CD4-positive, alpha-beta T cell treated with Interferon gamma for 1 hour (primary cell): ENCODE results near the gene ADAMTS12.

Experiments used
- DNase-seq: peaks from one replicate; pipeline ENCODE4 v3.0.0-alpha.2; 2020

Gene ADAMTS12

DNA sequence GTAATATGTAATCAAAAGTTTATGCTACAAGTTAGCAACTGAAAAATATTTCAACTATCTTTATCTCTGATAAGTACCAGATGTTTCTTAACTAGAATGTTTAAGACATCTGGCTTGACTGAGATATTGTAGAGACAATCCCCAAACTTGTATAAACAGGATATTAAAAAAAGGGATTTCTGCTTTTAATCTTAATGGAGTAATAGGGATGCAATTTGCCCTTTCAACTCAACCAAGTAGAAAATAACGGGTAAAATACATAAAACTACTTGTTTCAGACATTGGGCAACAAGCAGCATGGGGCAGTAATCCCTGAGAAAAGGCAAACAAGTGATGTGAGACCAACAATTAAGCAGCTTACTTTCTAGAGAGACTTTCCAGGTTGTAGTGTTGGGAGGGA is 9.4 kb upstream of the ADAMTS12 start:
- no peak for DNase-seq

DNA sequence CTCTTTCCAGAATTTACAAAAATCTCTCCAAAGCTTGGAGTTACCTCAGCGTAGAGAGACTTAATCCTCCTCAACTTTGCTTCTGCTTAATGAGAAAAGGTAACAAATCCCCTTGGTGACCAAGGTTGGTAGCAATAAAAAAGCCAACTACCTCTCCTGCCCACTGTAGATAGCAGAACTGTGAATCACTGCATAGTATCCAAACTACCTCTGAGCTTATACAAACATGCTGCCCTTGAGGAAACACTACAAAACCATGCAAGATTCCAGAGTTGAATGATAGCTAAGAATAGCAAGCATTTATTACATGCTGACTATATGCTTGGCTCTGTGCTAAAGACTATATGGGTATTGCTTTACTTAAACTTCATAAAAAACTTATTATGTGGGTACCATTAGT is 2.8 kb upstream of the ADAMTS12 start:
- no peak for DNase-seq

- no peak for DNase-seq
These were observed 889 bp upstream of the ADAMTS12 start for GRCh38 chr5:33892620-33893137.

DNA sequence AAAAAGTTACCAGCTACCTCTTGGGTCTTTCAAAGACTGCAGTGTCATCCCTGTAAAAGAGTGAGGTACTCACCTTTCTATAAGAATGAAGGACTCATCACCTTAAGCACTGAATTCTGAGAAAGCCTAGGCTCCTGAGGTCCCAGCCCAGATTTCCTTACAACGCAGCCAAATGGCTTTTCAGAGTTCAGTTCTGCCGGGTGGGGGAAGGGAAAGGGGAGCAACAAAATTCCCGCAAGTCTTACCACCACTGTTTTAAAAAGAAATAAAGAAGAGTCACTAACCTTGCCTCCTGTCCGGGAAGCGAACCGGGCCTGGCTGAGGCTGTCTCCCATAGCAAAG is 373 bp downstream of the ADAMTS12 start:
- no peak for DNase-seq

DNA sequence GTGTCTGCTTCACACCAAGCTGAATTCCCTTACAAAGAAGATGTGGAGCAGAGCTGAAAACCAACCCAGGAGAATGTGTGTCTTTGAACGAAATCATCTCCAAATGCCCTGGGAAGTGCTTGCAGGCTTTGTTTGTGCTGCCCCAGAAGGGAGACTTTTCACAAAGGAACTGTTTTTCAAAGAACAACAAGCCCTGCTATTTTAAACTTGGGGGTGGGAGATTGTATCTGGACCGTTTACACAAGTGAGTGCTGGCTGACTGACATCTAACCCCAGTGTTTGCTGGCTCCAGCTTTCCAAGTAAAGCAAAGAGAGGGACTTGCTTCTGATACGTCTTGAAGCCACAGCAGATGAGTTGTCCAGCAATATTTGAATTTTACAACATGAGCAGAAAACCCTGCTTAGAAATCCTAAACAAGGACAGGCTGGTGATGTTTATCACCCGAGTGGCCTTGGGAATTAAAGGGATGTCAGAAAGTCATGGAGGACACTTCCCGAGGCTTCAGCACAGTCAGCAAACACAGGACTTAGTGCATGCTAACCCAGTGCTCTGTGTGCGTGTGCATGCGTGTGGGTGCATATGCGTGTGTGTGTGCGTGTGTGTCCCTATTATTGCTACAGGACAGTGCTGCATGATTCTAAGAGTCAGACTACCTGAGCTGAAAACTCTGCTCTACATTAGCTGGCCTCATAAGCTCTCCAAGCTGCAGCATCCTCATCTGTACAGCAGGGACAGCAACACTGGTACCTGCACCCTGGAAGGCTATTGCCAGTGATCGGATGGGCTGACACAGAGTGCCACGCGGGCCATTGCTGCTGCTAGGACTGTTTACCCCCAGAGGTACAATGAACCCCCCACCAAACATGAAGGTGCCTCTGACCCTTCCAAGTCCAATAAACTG is 1.4 kb downstream of the ADAMTS12 start:
- DNase-seq: no peak

- no peak for DNase-seq
These were observed 3.2 kb downstream of the ADAMTS12 start for GRCh38 chr5:33888587-33888986.

GRCh38 chr5:33887268-33887667 is 4.5 kb downstream of the ADAMTS12 start:
- no peak for DNase-seq

DNA sequence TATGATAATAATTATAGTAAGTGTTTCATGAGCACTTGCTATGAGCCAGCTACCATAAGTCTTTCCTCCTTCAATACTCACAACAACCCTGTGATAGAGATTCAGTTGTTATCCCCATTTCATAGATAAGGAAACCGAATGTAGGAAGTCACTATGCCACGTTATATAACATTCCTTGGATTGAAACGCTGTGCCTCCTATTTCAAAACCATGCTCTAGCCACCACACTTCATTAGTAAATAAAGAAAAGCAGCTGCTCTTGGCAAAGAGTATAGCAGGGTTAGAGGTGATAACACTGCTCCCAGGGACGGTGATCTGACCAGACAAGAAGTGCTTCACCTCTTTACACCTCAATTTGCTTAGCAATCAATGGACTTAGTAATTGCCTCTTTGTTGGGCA is 5.5 kb downstream of the ADAMTS12 start:
- no peak for DNase-seq

- no peak for DNase-seq
These were observed 6.1 kb downstream of the ADAMTS12 start for GRCh38 chr5:33885679-33886078.

DNA sequence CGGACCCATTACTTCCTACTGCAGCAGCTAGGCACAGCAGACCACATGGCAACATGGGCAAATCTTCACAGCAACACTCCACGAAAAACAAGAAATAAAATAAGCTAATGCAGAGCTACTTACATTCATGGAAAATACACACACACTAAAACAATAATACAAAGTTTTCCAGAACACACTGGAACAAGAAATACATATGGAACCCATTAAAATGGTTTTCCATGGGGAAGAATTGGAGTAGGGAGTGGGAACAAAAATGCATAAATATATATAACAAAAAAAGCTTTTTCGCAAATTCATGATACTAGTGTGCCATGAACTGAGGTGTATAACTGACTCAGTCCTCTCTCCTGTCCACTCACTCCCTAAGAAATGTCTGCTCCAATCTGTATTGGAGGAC is 8.3 kb downstream of the ADAMTS12 start:
- no peak for DNase-seq

DNA sequence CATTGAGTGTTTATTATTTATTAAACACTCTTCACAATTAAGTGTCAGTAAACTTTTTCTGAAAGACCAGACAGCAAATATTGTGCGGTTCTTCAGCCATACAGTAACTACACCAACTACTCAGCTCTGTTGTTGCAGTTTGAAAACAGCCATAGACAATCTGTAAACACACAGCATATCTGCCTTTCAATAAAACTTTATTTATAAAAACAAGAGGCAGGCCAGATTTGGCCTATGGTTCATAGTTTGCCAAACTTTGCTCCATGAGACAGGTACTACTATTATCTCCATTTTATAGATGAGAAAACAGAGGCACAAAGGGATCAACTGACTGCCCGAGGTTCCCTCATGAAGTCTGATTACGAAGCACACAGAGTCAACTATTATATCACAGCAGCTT is 11.5 kb downstream of the ADAMTS12 start:
- no peak for DNase-seq

- no peak for DNase-seq
These were observed 14.3 kb downstream of the ADAMTS12 start for GRCh38 chr5:33877449-33877848.

GRCh38 chr5:33867241-33867640 is 24.5 kb downstream of the ADAMTS12 start:
- DNase-seq: no peak

DNA sequence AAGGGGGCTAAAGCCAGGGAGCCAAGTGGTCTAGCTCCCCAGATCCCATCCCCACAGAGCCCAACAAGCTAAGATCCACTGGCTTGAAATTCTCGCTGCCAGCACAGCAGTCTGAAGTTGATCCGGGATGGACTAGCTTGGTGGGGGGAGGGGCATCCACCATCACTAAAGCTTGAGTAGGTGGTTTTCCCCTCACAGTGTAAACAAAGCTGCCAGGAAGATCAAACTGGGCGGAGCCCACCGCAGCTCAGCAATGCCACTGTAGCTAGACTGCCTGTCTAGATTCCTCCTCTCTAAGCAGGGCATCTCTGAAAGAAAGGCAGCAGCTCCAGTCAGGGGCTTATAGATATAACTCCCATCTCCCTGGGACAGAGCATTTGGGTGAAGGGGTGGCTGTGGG is 32.6 kb downstream of the ADAMTS12 start:
- peak; percentile 27 for DNase-seq

DNA sequence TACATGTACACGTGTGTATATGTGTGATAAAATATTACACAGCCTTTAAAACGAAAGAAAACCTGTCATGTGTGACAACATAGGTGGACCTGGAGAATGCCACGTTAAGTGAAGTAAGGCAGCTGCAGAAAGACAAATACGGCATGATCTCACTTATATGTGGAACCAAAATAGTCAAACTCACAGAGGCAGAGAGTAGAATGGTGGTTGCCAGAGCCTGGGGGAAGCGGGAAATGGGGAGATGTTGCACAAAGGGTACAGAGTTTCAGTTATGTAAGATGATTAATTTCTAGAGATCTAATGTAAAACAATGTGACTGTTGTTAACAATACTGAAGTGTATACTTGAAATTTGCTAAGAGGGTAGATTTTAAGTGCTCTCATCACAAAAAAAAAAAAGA is 34.8 kb downstream of the ADAMTS12 start:
- no peak for DNase-seq

GRCh38 chr5:33855396-33855795 is 36.4 kb downstream of the ADAMTS12 start:
- DNase-seq: no peak

DNA sequence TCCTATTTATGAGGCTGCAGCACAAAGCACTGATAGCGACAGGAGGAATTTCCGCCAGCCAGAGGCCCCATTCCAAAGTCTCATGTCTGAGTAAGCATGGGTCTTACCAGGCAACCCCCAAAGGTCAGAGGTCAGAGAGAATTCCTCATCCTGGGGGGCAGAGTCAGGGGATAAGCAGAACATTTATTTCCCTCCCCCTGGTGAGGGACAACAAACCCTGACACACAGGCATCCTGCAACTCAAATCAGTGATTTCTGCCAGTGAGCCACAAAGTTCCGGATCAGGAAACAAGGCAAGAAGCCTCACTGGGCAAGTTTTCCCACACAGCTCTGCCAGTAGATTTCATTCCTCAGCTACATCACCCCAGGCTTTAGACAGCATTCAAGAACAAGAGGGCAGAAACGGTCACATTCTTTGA is 37.0 kb downstream of the ADAMTS12 start:
- no peak for DNase-seq

- no peak for DNase-seq
These were observed 39.0 kb downstream of the ADAMTS12 start for GRCh38 chr5:33852837-33853236.

- DNase-seq: no peak
These were observed 39.5 kb downstream of the ADAMTS12 start for GRCh38 chr5:33852319-33852718.

GRCh38 chr5:33850100-33850594 is 41.6 kb downstream of the ADAMTS12 start:
- peak; percentile 34 for DNase-seq

- DNase-seq: no peak
These were observed 43.2 kb downstream of the ADAMTS12 start for GRCh38 chr5:33848554-33848953.

DNA sequence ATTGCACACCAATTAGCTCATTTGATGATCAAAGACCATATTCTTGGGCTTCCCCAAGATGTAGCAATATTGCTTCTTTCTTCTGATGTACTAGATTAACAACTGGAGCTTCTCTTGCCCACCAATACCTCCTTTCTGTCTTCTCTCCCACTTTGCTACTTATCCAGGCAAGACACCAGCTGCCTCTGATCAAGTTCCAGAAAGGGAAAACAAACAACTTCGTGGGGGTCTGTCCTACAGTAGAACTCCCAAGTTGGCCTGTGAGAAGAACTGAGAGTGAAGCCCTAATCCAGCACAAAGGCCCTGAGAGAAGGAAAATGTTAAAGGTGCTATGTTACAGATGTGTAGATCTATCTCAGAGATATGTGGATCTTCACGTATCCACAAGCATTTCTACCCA is 44.9 kb downstream of the ADAMTS12 start:
- DNase-seq: no peak

DNA sequence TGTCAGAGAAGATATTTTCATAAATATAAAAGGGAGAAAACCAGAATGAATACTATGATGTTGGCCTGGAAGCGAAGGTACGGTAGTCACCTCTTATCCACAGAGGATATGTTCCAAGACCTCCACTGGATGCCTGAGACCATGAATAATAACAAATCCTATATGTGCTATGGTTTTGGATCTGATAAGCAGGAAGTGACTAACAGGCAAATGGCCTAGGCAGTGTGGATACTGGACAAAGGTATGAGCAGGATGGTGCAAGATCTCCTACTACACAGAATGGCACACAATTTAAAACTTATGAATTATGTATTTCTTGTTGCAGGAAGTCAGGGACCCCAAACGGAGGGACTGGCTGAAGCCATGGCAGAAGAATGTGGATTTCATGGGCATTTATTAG is 48.2 kb downstream of the ADAMTS12 start:
- DNase-seq: no peak

- no peak for DNase-seq
These were observed 49.3 kb downstream of the ADAMTS12 start for GRCh38 chr5:33842456-33842855.

DNA sequence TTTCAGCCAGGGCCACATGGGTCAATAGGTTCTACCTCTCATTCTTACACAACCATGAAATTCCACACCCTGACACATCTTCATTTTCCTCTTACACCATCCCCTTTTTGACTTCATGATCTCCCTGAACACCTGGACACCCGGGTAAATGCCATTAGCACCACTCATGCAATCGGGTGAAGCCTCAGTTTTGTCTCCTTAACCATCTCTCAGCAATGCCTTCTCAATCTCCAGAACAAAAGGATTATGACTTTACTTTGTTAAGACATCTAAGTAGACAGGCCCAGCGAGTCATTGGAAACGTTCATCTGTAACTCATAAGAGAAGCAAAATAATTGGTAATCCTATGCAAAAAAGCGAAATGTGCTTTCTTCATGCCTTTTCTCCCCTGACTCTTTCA is 49.9 kb downstream of the ADAMTS12 start:
- DNase-seq: no peak
